Amniotic stem cell (primary cell): Measurements from ENCODE around the gene REG1A.

Experiments
- DNase-seq: peaks from one replicate; lab custom pipeline; 2025; lab: John Stamatoyannopoulos, UW

REG1A gene, protein sequence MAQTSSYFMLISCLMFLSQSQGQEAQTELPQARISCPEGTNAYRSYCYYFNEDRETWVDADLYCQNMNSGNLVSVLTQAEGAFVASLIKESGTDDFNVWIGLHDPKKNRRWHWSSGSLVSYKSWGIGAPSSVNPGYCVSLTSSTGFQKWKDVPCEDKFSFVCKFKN

DNA sequence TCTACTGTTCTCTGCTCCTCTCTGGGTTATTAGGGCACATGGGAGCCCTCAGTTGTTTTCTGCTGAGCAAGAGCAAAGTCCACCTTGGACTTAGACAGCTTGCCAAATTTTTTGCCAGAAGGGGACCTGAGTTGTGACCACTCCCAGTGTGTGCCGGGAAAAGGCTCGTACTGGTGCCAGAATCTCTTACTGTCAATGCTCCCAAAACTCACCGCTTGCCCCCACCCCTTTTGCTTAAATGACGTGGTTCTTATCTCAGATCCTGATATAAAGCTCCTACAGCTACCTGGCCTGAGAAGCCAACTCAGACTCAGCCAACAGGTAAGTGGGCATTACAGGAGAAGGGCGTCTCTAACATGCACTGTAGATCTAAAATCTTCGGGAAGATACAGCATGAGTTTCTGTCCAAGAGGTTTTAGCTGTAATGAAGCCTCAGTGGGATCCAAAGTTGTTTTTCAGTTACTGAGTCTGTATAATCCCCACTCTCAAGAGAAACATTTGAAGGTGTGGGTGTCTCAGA is at the start of gene REG1A:
REG1A (plus strand) TSS at position 295 of the 520 bp plus-strand sequence. CDS start 374 bp downstream, outside the sequence.
- no peak for DNase-seq

DNA sequence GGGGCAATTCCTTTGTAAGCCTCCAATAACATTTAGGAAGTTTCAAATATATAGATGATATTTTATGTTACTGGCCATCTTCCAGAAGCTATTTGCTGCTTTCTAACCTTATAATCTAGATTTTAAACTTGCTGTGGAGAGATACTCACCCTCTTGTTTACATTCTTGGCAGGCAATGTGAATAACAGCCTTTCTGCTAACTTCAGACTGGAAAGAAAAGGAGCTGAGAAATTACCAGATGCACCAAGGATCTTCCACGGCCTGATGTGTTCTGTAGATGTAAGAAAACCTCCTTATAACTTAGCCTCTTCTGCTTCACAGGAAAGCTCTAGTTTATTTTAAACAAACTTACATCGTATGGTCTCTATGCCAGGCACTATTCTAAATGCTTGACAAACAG is 49.2 kb upstream of the REG1A start:
- no peak for DNase-seq

DNA sequence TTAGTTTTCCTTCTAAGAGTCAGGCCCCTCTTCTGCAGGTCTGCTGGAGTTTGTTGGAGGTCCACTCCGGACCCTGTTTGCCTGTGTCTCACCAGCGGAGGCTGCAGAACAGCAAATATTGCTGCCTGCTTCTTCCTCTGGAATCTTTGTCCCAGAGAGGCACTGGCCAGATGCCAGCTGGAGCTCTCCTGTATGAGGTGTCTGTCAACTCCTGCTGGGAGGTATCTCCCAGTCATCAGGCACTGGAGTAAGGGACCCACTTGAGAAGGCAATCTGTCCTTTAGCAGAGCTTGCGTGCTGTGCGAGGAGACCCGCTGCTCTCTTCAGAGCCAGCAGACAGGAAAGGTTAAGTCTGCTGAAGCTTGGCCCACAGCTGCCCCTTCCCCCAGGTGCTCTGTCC is 37.3 kb upstream of the REG1A start:
- no peak for DNase-seq

DNA sequence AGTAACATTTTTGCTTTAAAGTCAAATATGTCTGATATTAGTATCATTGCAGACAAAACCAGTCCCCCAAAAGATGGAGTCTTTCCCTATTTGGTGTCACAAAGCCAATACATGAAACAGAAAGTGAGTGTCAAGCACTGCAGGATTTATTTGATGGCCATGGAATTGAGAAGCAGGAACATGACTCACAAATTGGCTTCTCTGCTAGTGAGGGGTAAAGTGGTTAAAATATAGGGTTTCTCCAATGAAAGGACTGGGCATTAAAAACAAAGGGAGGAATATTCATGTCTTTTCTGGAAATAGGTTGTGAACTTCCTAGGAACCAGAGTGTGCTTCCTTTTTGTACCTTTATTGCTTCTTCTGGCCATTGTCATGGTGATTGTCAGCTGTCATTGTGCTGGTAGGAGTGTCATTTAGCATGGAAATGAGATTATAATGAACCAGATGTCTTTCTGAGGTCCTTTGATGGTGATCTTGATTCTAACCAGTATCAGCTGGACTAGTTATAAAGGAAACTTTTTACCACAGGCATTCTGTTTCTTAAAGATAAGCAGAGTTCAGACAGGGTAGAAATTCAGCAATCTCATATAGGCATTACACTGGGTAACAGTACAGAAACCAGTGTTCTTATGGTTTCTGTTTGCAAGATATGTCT is 36.6 kb upstream of the REG1A start:
- DNase-seq: no peak

DNA sequence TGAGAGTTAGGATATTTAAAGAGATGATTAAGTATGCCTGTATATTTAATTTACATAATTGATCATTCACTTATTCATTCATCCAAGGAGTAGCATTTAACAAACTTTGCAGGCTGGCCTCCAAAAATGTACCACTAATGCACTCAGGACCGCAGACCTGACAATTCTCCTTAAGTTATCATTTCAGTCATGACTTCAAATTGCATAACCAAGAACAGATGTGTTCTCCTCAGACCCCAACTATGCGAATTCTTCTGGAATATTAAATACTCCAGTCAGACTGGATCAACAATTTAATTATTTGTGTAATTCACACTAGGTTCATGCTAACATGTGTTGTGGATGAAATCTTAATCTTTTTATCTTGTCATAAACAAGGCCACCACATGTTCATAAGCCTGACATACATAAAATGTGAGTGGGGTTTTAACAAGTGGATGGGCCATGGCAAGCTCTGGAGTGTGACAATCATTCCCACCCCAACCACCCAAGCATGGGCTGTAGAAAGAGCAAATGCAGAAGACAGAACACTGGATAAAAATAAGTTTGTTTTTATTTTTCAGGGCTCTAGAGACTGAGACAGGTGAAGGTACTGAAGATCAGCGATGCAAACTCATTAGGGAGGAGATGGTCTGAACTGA is 35.7 kb upstream of the REG1A start:
- no peak for DNase-seq

DNA sequence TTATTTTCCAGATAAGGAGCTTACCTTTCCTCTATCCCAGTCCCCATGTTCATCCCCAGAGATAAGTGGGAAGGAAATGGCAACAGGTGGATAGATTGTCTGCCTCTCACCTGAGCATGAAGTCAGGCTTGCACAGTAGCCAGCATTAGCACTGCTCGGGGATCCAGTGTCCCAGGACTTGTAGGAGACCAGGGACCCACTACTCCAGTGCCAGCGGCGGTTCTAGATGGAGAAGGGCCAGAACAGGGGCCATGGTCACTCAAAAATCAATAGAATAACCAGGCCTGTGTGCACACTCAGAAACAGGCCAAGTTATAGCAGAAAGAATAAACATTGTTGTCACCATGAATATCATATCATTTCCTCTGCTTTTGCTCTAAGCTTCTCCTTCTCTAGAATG is 34.9 kb upstream of the REG1A start:
- no peak for DNase-seq

DNA sequence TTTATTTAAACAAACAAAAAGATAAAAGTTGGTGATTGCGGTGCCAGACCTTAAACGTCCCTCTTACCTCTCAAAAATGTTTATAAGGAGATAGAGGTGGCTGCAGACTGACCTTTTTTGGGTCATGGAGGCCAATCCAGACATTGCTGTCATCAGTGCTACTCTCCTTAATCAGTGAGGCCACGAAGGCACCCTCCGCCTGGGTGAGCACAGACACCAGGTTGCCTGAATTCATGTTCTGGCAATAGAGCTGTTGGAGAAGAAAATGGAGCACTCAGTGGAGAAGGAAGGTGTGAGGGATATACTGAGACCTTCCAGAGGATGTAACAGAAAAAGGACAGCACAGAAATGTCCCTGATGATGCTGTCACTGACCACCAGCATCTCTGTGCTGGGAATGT is 34.0 kb upstream of the REG1A start:
- DNase-seq: no peak

DNA sequence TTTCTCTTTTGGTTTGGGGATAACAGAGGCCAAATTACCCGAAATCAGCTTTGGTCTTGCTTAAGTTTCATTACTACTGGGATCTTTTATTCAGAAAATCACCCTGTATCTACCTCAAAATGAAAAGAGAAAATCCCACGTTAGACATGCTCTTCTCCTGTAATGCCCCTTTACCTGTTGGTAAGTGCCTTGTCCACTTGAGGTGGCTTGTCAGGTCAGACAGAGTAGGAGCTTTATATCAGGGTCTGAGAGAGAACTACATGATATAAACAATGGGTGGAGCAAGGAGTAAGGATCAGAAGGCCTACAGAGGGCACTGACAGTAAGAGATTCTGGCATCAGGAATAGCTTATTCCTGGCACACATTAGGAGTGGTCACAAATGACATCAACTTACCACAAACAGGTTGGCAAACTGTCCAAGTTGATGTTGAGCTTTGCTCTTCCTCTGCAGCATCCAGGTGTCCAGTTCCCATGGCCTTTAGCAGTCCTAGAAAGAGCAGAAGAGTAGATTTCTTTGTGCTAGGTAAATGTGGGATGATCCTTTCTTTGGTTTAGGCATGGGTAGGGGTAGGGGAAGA is 32.4 kb upstream of the REG1A start, which contains the start of gene REG1B:
REG1B (minus strand) TSS at position 209 of the 580 bp plus-strand sequence. CDS start 381 bp downstream, outside the sequence.
- no peak for DNase-seq

DNA sequence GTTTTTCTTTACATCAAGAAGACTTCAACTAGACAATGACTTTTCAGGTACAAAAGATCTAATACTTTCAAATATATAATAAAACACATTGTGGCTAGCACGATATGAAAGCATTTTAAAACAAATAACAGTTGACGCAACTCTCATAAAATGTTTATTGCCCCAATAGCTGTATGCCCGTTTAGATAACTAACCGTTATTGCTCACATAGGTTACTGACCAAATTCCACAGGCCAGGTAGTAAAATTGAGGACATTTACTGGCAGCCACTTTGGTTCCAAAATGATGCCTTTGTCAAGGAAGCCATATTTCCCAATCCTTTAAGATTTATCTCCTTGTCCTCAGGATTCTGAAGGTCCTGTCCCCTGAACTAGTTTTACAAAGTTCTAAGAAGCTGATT is 29.6 kb upstream of the REG1A start:
- DNase-seq: no peak

DNA sequence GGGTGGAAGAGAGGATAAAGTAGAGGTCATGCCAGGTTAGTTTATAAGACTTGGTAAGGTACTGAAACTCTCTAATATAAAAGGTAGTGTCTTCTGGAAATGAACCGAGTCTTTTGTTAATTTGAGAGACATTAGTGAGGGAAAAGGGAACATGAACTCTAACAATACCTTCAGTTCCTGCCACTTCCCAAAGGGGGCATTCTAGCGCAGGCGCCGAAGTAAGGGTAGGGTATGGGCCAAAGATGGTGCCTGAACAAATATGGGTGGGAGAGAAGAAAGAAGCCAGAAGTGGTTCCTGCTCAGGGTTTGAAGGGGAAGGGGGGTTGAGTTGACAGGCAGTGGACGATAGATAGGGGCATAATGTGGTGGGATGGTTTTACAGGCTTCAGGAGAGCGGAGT is 22.4 kb upstream of the REG1A start:
- DNase-seq: no peak

DNA sequence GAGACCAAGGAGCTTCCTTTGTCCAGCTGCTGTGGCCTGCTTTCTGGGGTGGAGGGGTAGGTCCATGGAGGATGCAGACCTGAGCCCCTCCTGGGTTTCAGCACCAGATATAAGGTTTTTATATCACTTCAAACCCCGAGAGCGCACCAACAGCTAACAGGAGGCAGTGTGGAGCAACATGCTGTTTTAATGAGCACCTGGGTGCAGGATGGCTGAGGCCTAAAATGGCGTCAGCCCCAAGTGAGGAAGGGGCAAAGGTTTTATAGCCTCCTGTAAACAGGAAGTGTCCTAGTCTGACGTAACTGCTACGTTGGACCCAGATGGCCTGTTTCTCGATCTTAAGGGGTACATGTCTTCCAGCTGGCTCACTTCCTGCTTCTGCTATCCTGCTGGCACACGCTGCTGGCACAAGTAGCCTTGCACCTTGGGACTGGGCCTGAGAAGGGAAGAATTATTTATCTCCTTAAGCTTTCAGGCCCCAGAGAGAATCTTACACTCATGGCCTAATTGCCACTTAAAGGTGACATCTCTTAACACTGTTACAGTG is 21.1 kb upstream of the REG1A start:
- no peak for DNase-seq

DNA sequence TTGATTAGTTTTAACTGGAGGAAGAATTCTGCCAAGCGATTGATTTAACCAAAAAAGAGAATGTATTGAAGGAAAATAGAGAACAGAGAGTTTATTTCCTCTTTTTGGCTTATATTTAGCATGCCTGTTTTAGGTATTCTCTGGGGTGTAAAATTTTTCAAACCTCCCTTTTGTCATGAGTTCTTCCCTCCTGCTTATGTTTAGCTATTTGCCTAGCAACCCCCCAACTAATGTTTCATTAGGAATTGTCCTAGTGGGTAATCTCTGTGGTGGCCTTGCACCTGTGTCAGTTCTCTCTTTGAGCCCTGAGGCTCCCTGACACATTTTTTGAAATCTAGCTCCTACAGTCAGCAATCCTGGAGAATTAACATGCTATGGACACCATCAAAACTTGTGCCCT is 20.0 kb upstream of the REG1A start:
- DNase-seq: no peak

DNA sequence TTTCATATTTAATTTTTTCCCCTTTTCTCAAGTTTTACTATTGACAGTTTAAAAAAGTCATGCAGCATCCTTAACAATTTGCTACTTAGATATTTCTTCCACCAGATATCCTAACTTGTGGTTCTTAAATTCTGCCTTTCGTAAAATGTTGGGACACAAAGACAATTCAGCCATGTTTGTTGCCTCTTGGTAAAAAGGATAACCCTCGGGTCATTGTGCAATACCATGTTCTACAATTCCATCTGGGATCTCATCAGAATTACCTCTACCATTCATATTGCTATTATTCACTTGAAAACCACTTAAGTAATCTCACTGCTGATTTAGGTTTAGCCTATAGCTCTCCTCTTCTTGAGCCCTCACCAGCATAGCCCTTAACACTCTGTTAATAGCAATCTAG is 19.3 kb upstream of the REG1A start:
- DNase-seq: no peak

DNA sequence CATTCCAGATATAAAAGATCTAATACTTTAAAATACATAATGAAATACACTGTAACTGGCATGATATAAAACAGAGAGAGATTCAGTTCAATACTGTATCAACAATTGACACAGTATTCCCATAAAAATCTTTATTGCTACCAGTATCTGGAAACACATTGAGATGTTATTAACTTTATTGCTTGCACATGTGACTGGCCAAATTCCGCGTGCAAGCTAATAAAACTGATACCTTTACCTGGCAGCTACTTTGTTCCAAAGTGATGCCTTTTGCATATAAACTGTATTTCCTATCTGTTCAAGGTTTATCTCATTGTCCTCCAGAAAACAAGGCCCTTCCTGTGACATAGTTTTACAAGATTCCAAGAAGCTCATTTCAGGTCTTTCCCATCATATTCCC is 17.1 kb upstream of the REG1A start:
- no peak for DNase-seq

DNA sequence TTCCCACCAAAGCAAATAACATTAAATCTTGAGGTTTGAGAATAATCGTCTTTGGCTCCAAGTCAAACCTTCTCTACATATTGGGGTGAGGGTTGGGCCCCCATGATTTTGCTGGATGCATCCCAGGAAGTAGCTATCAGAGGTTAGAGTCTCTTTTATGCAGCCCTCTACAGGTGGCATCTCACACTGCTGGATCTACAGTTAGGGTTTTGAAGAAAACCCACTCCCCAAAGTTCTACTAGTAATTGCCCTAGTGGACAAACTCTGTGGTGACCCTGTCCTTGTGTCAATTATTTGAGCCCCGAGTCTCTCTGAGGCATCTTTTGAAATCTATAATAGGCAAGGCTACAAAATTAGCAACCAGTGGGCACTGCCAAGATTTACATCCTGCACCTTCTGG is 15.0 kb upstream of the REG1A start:
- no peak for DNase-seq

DNA sequence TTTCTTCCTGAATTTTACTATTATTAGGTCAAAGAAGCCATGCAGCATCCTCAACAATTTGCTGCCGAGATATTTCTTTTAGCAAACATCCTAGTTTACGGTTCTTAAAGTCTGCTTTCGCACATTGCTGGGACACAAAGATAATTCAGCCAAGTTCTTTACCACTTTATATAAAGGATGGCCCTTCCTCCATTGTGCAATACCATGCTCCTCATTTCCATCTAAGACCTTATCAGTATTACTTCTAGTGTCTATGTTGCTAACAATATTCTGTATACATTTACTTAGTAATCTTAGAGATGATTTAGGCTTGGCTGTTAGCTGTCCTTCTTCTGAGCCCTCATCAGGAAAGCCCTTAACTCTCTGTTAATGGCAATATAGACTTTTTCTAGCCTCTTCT is 8.0 kb upstream of the REG1A start:
- no peak for DNase-seq

DNA sequence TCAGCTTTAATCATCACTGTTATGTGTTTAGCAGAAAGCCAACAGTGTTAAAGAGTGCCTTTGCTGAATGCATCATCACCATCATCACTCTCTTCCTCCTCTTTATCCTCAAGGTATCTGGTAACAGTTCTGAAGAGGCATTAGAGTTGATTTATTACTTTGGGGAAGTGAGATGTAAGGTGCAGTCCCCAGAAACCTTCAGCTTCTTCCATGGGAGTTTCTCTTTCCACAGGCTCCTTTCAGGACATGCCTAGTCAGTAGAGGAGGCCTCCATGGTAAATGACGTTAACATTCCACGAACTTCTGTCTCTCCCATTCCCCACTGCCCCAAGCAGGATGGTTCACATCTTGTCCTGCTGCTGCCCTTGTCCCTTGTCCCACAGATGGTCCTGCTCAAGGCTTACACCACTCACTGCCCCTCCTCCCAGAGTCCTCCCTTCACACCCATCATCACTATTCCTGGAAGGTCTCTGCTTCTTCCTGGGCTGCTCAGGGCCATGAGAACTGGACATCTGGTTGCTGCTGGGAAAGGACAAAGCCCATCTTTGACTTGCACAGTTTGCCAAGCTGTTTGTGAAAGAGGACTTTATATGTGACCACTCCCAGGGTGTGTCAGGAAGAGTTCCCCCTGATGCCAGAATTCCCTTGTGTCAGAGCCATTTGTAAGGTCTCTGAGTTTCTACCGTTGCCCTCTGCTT is 5.3 kb upstream of the REG1A start:
- no peak for DNase-seq

DNA sequence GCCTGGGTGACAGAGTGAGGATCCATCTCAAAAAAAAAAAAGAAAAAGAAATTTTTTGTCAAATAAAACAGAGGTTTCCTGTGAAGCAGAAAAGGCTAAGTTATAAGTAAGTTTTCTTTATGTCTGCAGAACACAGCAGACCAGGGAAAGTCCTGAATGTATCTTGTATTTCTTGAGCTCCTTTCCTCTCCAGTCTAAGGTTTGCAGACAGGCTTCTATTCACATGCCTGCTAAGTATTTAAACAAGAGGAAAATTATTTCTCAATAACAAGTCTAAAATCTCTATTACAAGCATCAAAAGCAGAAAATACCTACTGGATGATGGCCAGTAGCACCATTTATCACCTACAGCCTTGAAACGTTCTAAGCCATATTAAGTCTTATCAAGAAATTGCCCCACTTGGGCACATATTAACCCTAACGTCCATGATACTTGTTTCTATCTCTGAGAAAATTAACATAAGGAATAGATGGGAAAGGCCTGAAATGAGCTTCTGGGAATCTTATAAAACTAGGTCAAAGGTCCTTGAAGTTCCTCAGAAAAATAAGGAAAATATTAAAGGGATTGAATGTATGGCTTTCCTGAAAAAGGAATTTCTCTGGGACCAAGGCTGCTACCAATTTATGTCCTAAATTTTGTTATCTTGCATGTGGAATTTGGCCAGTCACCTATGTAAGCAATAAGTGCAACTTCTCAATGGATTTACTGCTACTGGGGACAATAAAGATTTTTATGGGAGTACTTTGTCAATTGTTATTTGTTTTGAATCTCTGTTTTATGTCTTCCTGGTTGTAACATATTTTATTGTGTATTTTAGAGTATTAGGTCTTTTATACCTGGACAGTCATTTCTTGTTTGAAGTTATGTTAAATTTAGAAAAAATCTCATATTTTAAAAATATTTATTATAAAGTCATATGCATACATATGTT is 3.0 kb upstream of the REG1A start:
- DNase-seq: no peak

DNA sequence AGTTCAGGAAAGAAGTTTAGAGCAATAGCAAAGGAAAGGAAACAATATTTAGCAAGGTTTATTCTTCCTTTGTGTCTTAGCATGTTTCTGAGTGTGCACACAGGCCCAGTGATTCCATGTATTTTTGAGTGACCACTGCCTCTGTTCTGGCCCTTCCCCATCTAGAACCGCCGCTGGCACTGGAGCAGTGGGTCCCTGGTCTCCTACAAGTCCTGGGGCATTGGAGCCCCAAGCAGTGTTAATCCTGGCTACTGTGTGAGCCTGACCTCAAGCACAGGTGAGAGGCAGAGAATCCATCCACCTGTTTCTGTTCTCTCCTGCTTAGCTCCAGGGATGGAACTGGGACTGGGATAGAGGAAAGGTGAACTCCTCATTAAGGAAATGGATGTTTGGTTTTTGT is 2.4 kb downstream of the REG1A start:
- DNase-seq: no peak

DNA sequence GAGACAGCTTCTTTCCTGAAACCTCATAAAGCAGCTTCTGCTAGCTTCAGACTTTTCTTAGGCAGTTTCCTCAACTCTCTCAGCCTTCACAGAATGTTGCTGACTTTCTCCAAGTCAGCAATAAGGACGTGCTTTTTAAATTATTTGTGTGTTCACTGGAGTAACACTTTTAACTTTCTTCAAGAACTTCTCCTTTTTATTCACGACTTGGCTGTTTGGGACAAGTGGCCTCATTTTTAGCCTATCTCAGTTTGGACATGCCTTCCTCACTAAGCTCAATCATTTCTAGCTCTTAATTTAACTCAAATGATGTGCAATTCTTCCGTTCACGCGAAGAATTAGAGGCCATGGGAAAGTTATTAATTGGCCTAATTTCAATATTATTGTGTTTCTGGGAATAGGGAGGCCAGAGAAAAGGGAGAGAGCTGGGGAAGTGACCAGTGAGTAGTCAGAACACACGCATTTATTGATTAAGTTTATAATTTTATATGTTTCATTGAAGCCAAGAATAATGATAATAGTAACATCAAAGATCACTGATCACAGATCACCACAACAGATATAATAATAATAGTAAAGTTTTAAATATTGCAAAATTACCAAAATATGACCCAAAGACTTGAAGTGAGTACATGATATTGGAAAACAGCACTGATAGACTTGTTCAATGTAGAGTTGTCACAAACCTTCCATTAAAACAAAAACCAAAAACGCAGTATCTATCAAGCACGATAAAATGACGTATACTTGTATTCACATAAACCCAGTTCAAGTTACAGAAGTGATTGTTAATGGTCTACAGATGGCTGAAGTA is 4.8 kb downstream of the REG1A start:
- no peak for DNase-seq
